ENCODE data around the gene SUSD5.
"Not testable (repeated sequence)": the region's sequence is repeated elsewhere in the genome, so short reads cannot be mapped to it uniquely, and the experiment has no call there.

SUSD5 gene

GRCh38 chr3:33166095-33166494, 52.5 kb downstream of the SUSD5 start (continued):
- no peak for TF ChIP-seq ZNF2 (tag by site-specific recombination; IDR thresholded peaks at IDR 0.05)
- no peak for TF ChIP-seq ZIC2 (tag by site-specific recombination; IDR thresholded peaks at IDR 0.05)
- no peak for TF ChIP-seq ZNF747 (tag by site-specific recombination; IDR thresholded peaks at IDR 0.05)
- no peak for TF ChIP-seq ZNF391 (tag by site-specific recombination; IDR thresholded peaks at IDR 0.05; ENCODE audit: borderline replicate concordance, low read depth)
- TF ChIP-seq ZNF571 (tag by site-specific recombination; IDR thresholded peaks at IDR 0.05) = no peak
- no peak for TF ChIP-seq ZNF23 (tag by site-specific recombination; IDR thresholded peaks at IDR 0.05; ENCODE audit: borderline replicate concordance)
- no peak for TF ChIP-seq ZNF335 (tag by site-specific recombination; conservative IDR thresholded peaks at IDR 0.05)
- TF ChIP-seq ZBTB21 (tag by site-specific recombination; IDR thresholded peaks at IDR 0.05) = no peak
- no peak for TF ChIP-seq ZNF211 (tag by site-specific recombination; IDR thresholded peaks at IDR 0.05; ENCODE audit: low read depth)
- no peak for TF ChIP-seq MEIS1 (CRISPR knock-in tag; IDR thresholded peaks at IDR 0.05; ENCODE audit: borderline replicate concordance)
- TF ChIP-seq, protein P1, sequence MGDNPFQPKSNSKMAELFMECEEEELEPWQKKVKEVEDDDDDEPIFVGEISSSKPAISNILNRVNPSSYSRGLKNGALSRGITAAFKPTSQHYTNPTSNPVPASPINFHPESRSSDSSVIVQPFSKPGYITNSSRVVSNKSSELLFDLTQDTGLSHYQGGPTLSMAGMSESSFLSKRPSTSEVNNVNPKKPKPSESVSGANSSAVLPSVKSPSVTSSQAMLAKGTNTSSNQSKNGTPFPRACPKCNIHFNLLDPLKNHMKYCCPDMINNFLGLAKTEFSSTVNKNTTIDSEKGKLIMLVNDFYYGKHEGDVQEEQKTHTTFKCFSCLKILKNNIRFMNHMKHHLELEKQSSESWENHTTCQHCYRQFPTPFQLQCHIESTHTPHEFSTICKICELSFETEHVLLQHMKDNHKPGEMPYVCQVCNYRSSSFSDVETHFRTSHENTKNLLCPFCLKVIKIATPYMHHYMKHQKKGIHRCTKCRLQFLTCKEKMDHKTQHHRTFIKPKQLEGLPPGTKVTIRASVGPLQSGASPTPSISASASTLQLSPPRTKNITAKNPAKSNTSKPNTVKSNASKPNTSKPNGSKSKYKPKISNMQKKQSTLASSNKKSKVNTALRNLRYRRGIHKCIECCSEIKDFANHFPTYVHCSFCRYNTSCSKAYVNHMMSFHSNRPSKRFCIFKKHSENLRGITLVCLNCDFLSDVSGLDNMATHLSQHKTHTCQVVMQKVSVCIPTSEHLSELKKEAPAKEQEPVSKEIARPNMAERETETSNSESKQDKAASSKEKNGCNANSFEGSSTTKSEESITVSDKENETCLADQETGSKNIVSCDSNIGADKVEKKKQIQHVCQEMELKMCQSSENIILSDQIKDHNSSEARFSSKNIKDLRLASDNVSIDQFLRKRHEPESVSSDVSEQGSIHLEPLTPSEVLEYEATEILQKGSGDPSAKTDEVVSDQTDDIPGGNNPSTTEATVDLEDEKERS (tag by site-specific recombination; IDR thresholded peaks at IDR 0.05) = no peak

GRCh38 chr3:33165372-33165771, 53.2 kb downstream of the SUSD5 start:
- ChIA-PET POLR2A (no interaction called here), CTCF (interaction anchor here (0.7 kb wide), 1 partner anchor 1614 kb away, joined by 3 read pairs; no protein-coding TSS in a partner anchor)
- Histone ChIP-seq H3K4me1 (ENCODE audit: control insufficient read depth, insufficient read depth, low read length) (no peaks in the 10 kb centered on the region), H3K4me3 (ENCODE audit: low read depth, low read length) (no peak overlapping the region), H3K36me3 (ENCODE audit: control insufficient read depth in 2 of 2, insufficient read depth in 1 of 2, low read length in 2 of 2) (no peaks in the 10 kb centered on the region), H3K27ac (ENCODE audit: extremely low read depth, low read depth, low read length) (no peak overlapping the region), H3K9me3 (ENCODE audit: control insufficient read depth, insufficient read depth, low read depth, low read length) (no peaks in the 10 kb centered on the region)
- no peak for TF ChIP-seq ZNF433 (tag by site-specific recombination; IDR thresholded peaks at IDR 0.05; ENCODE audit: low read depth)
- no peak for TF ChIP-seq ZNF529 (tag by site-specific recombination; IDR thresholded peaks at IDR 0.05; ENCODE audit: insufficient replicate concordance)
- TF ChIP-seq ZNF202 (tag by site-specific recombination; IDR thresholded peaks at IDR 0.05; ENCODE audit: borderline replicate concordance) = no peak
- TF ChIP-seq KLF1 (tag by site-specific recombination; IDR thresholded peaks at IDR 0.05) = no peak
- no peak for TF ChIP-seq GLI2 (tag by site-specific recombination; IDR thresholded peaks at IDR 0.05; ENCODE audit: borderline replicate concordance, low read depth)

DNA sequence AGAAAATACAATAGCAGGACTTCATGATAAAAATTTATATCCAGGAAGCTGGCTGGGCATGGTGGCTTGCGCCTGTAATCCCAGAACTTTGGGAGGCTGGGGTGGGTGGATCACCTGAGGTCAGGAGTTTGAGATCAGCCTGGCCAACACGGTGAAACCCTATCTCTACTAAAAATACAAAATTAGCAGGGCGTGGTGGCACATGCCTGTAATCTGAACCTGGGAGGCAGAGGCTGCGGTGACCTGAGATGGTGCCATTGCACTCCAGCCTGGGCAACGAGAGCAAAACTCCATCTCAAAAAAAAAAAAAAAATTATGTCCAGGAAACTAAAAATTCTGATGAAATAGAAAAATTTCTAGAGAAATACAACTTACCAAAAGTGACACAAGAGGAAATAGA, 56.0 kb downstream of the SUSD5 start:
- H3K4me1 ChIP-seq (ENCODE audit: control insufficient read depth, insufficient read depth, low read length); H3K9me3 ChIP-seq (ENCODE audit: control insufficient read depth, insufficient read depth, low read depth, low read length); POLR2A ChIA-PET; H3K4me3 ChIP-seq (ENCODE audit: low read depth, low read length); H3K27ac ChIP-seq (ENCODE audit: extremely low read depth, low read depth, low read length); CTCF ChIA-PET; H3K36me3 ChIP-seq (ENCODE audit: control insufficient read depth in 2 of 2, insufficient read depth in 1 of 2, low read length in 2 of 2): not testable (repeated sequence)
- peak; percentile 77 for TF ChIP-seq KLF1 (tag by site-specific recombination; IDR thresholded peaks at IDR 0.05)
- TF ChIP-seq WT1 (tag by site-specific recombination; IDR thresholded peaks at IDR 0.05) = 0 out of 2 replicates have a peak, but pooled peaks have one; percentile 20

- Histone ChIP-seq H3K4me3 (ENCODE audit: low read depth, low read length) (no peak overlapping the region), H3K4me1 (ENCODE audit: control insufficient read depth, insufficient read depth, low read length) (no peaks in the 10 kb centered on the region), H3K9me3 (ENCODE audit: control insufficient read depth, insufficient read depth, low read depth, low read length) (no peaks in the 10 kb centered on the region), H3K27ac (ENCODE audit: extremely low read depth, low read depth, low read length) (no peak overlapping the region), H3K36me3 (ENCODE audit: control insufficient read depth in 2 of 2, insufficient read depth in 1 of 2, low read length in 2 of 2) (no peaks in the 10 kb centered on the region)
- ChIA-PET POLR2A (no interaction called here), CTCF (interaction anchor here (0.9 kb wide), 1 partner anchor 20 kb away, joined by 4 read pairs; no protein-coding TSS in a partner anchor)
- TF ChIP-seq KLF1 (tag by site-specific recombination; IDR thresholded peaks at IDR 0.05) (no peak), ZNF138 (tag by site-specific recombination; IDR thresholded peaks at IDR 0.05; ENCODE audit: borderline replicate concordance) (no peak), ZBTB8A (tag by site-specific recombination; IDR thresholded peaks at IDR 0.05) (no peak), KLF8 (tag by site-specific recombination; IDR thresholded peaks at IDR 0.05) (no peak), PBX3 (CRISPR knock-in tag; IDR thresholded peaks at IDR 0.05) (no peak), ZNF530 (tag by site-specific recombination; IDR thresholded peaks at IDR 0.05; ENCODE audit: low read depth) (no peak), ZNF132 (tag by site-specific recombination; IDR thresholded peaks at IDR 0.05; ENCODE audit: borderline replicate concordance) (no peak), ZNF311 (tag by site-specific recombination; IDR thresholded peaks at IDR 0.05; ENCODE audit: borderline replicate concordance) (no peak), EGR2 (tag by site-specific recombination; IDR thresholded peaks at IDR 0.05; ENCODE audit: low read depth) (no peak)
Observed at GRCh38 chr3:33159981-33160380, 58.6 kb downstream of the SUSD5 start.

All from HEK293 (cell line).